Activated CD4-positive, alpha-beta memory T cell treated with anti-CD3 and anti-CD28 coated beads for 36 hours (primary cell): ENCODE measurements around the gene MCOLN1. TPM values are rescaled to one million over a fixed set of nuclear protein-coding genes. Genes with fewer than 3 reads are reported as not detected.
A peak's percentile ranks its signal among the peaks of the same experiment; 100 is the strongest.

Source experiments
- CTCF ChIA-PET: fragments of 350-600 bp; sonication (Branson Sonifier 250); formaldehyde crosslinking; loops from one replicate; lab custom pipeline; 2021; ENCODE audit warnings: antibody characterized with exemption, inconsistent platforms; lab: Charles Lee
- POLR2A ChIA-PET: fragments of 350-600 bp; sonication (Branson Sonifier 250); formaldehyde crosslinking; loops from one replicate; lab custom pipeline; 2021; ENCODE audit warnings: antibody characterized with exemption; lab: Charles Lee
- DNase-seq: peaks from one replicate; pipeline ENCODE4 v3.0.0-alpha.2; 2020
- H3K27ac Mint-ChIP-seq: one replicate; pipeline ENCODE4 v1.8.0; 2021; ENCODE audit warnings: mixed read lengths
- H3K27me3 Mint-ChIP-seq: one replicate; pipeline ENCODE4 v1.8.0; 2021; ENCODE audit warnings: mixed read lengths
- H3K36me3 Mint-ChIP-seq: one replicate; pipeline ENCODE4 v1.8.0; 2021; ENCODE audit warnings: mixed read lengths
- H3K4me1 Mint-ChIP-seq: one replicate; pipeline ENCODE4 v1.8.0; 2021; ENCODE audit warnings: low read depth, mixed read lengths
- H3K4me3 Mint-ChIP-seq: one replicate; pipeline ENCODE4 v1.8.0; 2021; ENCODE audit warnings: mild to moderate bottlenecking, mixed read lengths
- H3K9me3 Mint-ChIP-seq: one replicate; pipeline ENCODE4 v1.8.0; 2021; ENCODE audit warnings: mixed read lengths
- intact Hi-C: fragments of 100-400 bp; cut with micrococcal nuclease; formaldehyde crosslinking; loops from one replicate; pipeline ENCODE4 v1.15.1; 2023
- total RNA-seq, 2 experiments: library from RNA; stranded (reverse); gene quantifications; one replicate each; pipeline ENCODE4 v1.2.3, GENCODE V29; 2021

The MCOLN1 gene
- total RNA-seq, 2 experiments from 2014 or later, result 7.4 to 9.5 TPM

GRCh38 chr19:7554565-7554964 lies 32.1 kb downstream of the MCOLN1 start:
- CTCF ChIA-PET, result interaction anchor here (1.5 kb wide), 1 partner anchor 14 kb away, joined by 9 read pairs; no protein-coding TSS in a partner anchor
- POLR2A ChIA-PET, result interaction anchor here (0.6 kb wide), 1 partner anchor 693 kb away, joined by 5 read pairs; no protein-coding TSS in a partner anchor
- Mint-ChIP-seq H3K4me1 (no peaks in the 10 kb centered on the region), H3K4me3 (no peak overlapping the region), H3K9me3 (no peaks in the 10 kb centered on the region), H3K27me3 (no peaks in the 10 kb centered on the region), H3K36me3 (peaks cover 45% of the 10 kb centered on the region), H3K27ac (no peak overlapping the region)
- no peak for DNase-seq
- intact Hi-C loops, result no loop called here

DNA sequence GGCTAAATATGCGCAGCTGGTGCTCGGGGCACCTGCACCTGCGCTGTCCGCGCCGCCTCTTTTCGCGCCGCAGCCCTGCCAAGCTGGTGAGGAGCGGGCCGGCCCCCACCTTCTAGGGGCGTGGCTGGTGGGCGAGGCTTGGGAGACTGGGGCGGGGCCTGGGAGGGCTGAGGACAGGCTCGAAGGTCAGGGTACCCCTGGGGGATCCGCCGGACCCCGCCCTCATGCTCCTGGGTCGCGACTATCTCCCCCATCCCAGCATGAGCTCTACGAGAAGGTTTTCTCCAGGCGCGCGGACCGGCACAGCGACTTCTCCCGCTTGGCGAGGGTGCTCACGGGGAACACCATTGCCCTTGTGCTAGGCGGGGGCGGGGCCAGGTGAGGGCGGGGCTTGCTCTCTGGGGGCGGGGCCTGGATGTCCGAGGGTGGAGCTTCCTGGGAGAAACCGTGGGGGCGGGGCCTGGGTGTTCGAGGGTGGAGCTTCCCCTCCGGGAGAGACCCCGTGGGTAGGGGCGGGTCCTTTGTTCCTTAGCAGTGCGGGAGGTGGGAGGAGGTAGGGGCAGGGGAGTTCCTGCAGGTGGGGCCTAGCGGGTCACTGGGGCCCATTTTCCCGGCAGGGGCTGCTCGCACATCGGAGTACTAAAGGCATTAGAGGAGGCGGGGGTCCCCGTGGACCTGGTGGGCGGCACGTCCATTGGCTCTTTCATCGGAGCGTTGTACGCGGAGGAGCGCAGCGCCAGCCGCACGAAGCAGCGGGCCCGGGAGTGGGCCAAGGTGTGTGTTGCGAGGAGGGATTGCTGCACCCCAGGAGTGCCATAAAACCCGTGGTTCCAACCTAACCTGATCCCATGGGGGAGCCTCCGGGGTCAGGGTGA lies 32.8 kb downstream of the MCOLN1 start:
- Mint-ChIP-seq H3K4me3 (no peak overlapping the region), H3K27ac (no peak overlapping the region), H3K27me3 (no peaks in the 10 kb centered on the region), H3K4me1 (no peaks in the 10 kb centered on the region), H3K9me3 (peaks cover 1% of the 10 kb centered on the region), H3K36me3 (peaks cover 43% of the 10 kb centered on the region)
- intact Hi-C loops, result no loop called here
- CTCF ChIA-PET, result interaction anchor here (1.5 kb wide), 1 partner anchor 13 kb away, joined by 9 read pairs; no protein-coding TSS in a partner anchor
- DNase-seq, result peak; percentile 45
- POLR2A ChIA-PET, result no interaction called here

DNA sequence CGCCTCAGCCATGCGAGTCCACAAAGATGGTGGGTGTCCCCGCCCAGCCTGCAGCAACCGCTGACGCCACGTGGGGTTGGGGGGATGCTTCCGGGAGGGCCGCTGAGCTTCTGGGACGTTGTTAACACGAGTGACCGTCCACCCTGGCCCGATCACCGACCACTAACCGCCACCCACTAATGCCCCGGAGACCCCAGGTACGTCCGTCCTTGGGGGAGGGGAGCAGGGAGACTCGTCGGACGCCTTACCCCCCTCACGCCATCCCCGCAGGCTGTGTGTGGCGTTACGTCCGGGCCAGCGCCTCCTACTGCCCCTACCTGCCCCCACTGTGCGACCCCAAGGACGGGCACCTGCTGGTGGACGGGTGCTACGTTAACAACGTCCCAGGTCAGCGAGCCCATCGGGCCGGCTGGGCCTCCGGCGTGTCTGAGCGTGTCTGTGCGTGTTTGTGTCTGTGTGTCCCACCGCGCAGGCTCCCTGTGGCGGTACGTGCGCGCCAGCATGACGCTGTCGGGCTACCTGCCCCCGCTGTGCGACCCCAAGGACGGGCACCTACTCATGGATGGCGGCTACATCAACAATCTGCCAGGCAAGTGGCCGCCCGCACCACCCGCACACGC lies 34.4 kb downstream of the MCOLN1 start:
- ChIA-PET POLR2A (no interaction called here), CTCF (no interaction called here)
- Mint-ChIP-seq H3K27me3 (no peaks in the 10 kb centered on the region), H3K9me3 (peaks cover 3% of the 10 kb centered on the region), H3K27ac (no peak overlapping the region), H3K4me1 (no peaks in the 10 kb centered on the region), H3K36me3 (peaks cover 37% of the 10 kb centered on the region), H3K4me3 (no peak overlapping the region)
- intact Hi-C loops, result no loop called here
- DNase-seq, result no peak

GRCh38 chr19:7558667-7559066 lies 36.2 kb downstream of the MCOLN1 start:
- Mint-ChIP-seq H3K36me3 (peaks cover 32% of the 10 kb centered on the region), H3K4me1 (no peaks in the 10 kb centered on the region), H3K27me3 (no peaks in the 10 kb centered on the region), H3K9me3 (peaks cover 3% of the 10 kb centered on the region), H3K4me3 (no peak overlapping the region), H3K27ac (no peak overlapping the region)
- ChIA-PET CTCF (interaction anchor here (2.3 kb wide), 1 partner anchor 10 kb away, joined by 14 read pairs; no protein-coding TSS in a partner anchor), POLR2A (no interaction called here)
- intact Hi-C loops, result no loop called here
- no peak for DNase-seq

DNA sequence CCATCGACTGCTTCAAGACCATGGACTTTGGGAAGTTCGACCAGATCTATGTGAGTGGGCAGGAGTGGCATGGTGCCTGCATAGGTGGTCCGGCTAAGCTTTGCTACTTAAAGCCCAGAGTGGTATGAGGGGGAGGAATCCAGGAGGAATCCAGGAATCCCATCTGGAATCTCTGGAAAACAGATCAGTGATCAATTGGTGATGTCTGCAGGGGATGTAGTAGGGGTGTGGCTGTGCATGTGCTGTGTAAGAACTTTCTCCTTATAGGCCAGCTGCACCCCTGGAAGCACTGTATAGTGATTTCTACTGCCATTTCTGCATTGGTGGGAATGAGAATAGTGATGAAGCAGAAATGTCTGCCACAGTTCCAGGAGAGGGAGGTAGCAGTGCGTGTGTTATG lies 36.7 kb downstream of the MCOLN1 start:
- Mint-ChIP-seq H3K4me3 (no peak overlapping the region), H3K36me3 (peaks cover 32% of the 10 kb centered on the region), H3K9me3 (peaks cover 3% of the 10 kb centered on the region), H3K27ac (no peak overlapping the region), H3K4me1 (no peaks in the 10 kb centered on the region), H3K27me3 (no peaks in the 10 kb centered on the region)
- DNase-seq, result no peak
- CTCF ChIA-PET, result interaction anchor here (2.3 kb wide), 1 partner anchor 9 kb away, joined by 14 read pairs; no protein-coding TSS in a partner anchor
- intact Hi-C loops, result no loop called here
- POLR2A ChIA-PET, result interaction anchor here (0.6 kb wide), 1 partner anchor 211 kb away, joined by 4 read pairs; no protein-coding TSS in a partner anchor

DNA sequence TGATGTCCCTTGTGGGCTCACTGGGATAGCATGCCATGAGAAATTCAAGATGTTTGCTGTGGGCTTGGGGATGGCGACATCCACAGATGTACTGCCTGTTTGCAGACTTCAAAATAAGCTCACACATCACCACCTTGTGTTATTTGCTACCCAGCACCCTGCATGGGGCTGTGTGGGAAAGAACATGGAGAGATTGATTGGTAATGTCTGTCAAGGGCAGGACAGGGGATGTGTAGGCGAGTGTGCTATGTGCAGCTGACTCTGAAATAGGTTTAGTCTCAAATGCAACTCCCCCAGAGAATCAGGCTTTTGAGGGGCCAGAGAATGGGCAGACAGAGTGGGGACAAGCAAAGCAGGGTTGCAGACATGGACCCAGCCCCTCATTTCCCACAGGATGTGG lies 37.8 kb downstream of the MCOLN1 start:
- ChIA-PET CTCF (interaction anchor here (1.1 to 2.3 kb wide), 2 partner anchors 8 to 63 kb away, joined by 3 to 14 read pairs; a partner anchor contains a TSS), POLR2A (interaction anchor here (0.9 kb wide), 1 partner anchor 8 kb away, joined by 3 read pairs; no protein-coding TSS in a partner anchor)
- Mint-ChIP-seq H3K36me3 (peaks cover 28% of the 10 kb centered on the region), H3K27ac (no peak overlapping the region), H3K4me3 (no peak overlapping the region), H3K27me3 (no peaks in the 10 kb centered on the region), H3K4me1 (no peaks in the 10 kb centered on the region), H3K9me3 (peaks cover 3% of the 10 kb centered on the region)
- intact Hi-C loops, result no loop called here
- no peak for DNase-seq

GRCh38 chr19:7561325-7561724 lies 38.9 kb downstream of the MCOLN1 start:
- H3K27me3 Mint-ChIP-seq, result no peaks in the 10 kb centered on the region
- no peak overlapping the region for H3K4me3 Mint-ChIP-seq
- ChIA-PET POLR2A (no interaction called here), CTCF (no interaction called here)
- no peak overlapping the region for H3K27ac Mint-ChIP-seq
- intact Hi-C loops, result no loop called here
- no peak for DNase-seq
- no peaks in the 10 kb centered on the region for H3K4me1 Mint-ChIP-seq
- H3K36me3 Mint-ChIP-seq, result peaks cover 26% of the 10 kb centered on the region
- H3K9me3 Mint-ChIP-seq, result peaks cover 3% of the 10 kb centered on the region

- ChIA-PET CTCF (no interaction called here), POLR2A (no interaction called here)
- Mint-ChIP-seq H3K27ac (no peak overlapping the region), H3K9me3 (peaks cover 3% of the 10 kb centered on the region), H3K27me3 (no peaks in the 10 kb centered on the region), H3K36me3 (peaks cover 18% of the 10 kb centered on the region), H3K4me1 (no peaks in the 10 kb centered on the region), H3K4me3 (no peak overlapping the region)
- no peak for DNase-seq
- intact Hi-C loops, result no loop called here
Observed at GRCh38 chr19:7562646-7563393, 40.4 kb downstream of the MCOLN1 start.

- POLR2A ChIA-PET, result no interaction called here
Observed at GRCh38 chr19:7564866-7565265, 42.4 kb downstream of the MCOLN1 start.

GRCh38 chr19:7565332-7565731 lies 42.9 kb downstream of the MCOLN1 start:
- CTCF ChIA-PET, result interaction anchor here (4.6 to 5.2 kb wide), 2 partner anchors 115 to 235 kb away, joined by 52 to 64 read pairs; partner anchors contain the start of gene TRAPPC5
- POLR2A ChIA-PET, result no interaction called here
- Mint-ChIP-seq H3K27ac (no peak overlapping the region), H3K36me3 (peaks cover 3% of the 10 kb centered on the region), H3K27me3 (no peaks in the 10 kb centered on the region), H3K9me3 (peaks cover under 1% of the 10 kb centered on the region), H3K4me3 (no peak overlapping the region), H3K4me1 (no peaks in the 10 kb centered on the region)
- no peak for DNase-seq
- intact Hi-C loops, result no loop called here

More at GRCh38 chr19:7564866-7565265, 42.4 kb downstream of the MCOLN1 start:
- CTCF ChIA-PET, result interaction anchor here (4.6 to 5.2 kb wide), 2 partner anchors 116 to 236 kb away, joined by 52 to 64 read pairs; partner anchors contain the start of gene TRAPPC5
- Mint-ChIP-seq H3K27me3 (no peaks in the 10 kb centered on the region), H3K9me3 (peaks cover 3% of the 10 kb centered on the region), H3K4me3 (no peak overlapping the region), H3K36me3 (peaks cover 6% of the 10 kb centered on the region), H3K27ac (no peak overlapping the region), H3K4me1 (no peaks in the 10 kb centered on the region)
- DNase-seq, result no peak
- intact Hi-C loops, result no loop called here

DNA sequence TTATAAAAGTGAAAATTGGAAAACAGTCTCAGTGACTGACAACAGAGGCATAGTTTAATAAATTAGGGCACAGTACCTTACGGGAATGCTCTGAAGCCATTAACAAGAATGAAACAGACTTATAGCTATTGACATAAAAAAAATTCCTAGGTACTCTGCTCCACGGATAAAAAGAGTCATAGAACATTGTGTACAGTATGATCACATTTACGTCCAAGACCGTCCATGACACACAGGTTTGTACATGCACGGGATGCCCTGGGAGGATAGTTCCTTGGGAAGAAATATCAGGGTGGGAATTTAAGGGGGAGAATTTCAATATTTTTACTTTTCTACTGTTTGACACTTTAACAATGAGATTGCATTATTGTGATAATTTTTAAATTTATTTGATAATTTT lies 48.3 kb downstream of the MCOLN1 start:
- no peak for DNase-seq
- Mint-ChIP-seq H3K4me3 (no peak overlapping the region), H3K4me1 (no peaks in the 10 kb centered on the region), H3K36me3 (no peaks in the 10 kb centered on the region), H3K27ac (no peak overlapping the region), H3K27me3 (peaks cover 7% of the 10 kb centered on the region), H3K9me3 (no peaks in the 10 kb centered on the region)
- CTCF ChIA-PET, result interaction anchor here (1.0 to 1.2 kb wide), 2 partner anchors 229 to 235 kb away, joined by 3 to 4 read pairs; no protein-coding TSS in a partner anchor
- intact Hi-C loops, result no loop called here
- POLR2A ChIA-PET, result no interaction called here
